Uterus (tissue), 2 donors: ENCODE data around the gene AFDN.

ENCODE experiments used
- POLR2A ChIP-seq, 2 donors: fragments of 450-650 bp; IDR thresholded peaks; one replicate each; pipeline ENCODE4 v1.6.1; 2016; ENCODE audit warnings: antibody characterized with exemption in 2 of 2, mild to moderate bottlenecking in 1 of 2, moderate library complexity in 1 of 2
- TF ChIP-seq, protein P1 (sequence below), 4 experiments: fragments of 200-600 bp in 2 of 4; fragments of 450-650 bp in 2 of 4; sonication (generic) in 2 of 4; IDR thresholded peaks; one replicate each; pipeline ENCODE4 v1.5.1; 2016 to 2019; ENCODE audit warnings: antibody characterized with exemption in 4 of 4, mild to moderate bottlenecking in 2 of 4, moderate library complexity in 1 of 4

DNA sequence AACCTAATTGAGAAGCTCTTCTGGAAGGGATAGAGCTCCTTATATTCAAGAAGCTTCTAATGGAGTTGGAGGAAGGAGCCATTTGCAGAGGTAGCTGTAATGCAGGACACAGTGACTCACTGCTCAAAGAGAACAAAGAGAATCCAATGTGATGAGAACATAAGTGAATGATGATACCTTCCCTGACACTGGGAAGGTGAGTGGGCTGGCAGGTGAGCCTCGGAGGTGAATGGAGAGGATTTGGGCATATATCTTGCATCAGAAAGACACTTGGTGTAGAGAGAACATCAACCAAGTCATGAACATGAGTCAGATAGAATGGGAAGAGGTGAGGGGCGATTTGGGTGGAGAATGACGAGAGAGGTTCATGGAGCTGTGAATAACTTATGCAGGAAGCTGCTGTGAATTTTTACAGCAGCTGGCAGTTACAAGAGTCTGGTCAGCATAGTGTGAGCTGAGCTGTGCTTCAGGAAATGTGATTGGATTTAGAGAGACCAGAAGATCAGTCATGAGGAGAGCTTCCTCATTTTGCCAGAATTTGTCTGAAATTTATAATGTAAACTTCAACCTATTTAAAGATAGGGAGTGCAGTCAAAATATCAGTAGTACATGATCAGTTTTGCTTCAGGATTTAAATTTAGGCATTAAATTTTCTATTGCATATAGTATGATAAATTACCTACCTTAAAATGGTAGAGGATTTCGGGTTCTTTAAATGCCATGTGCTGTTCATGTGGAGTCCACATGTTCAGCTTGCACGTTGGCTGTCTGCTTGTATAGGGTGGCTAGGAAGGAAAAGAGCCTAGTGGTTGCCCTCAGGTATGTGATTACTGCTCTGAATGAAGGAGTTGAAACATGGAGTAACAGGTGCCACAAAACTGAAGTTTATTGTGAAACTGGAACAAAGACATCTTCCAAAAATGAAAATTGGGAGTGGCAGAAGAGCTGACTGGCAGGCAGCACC, 111.5 kb downstream of the AFDN start:
- TF ChIP-seq, protein P1, sequence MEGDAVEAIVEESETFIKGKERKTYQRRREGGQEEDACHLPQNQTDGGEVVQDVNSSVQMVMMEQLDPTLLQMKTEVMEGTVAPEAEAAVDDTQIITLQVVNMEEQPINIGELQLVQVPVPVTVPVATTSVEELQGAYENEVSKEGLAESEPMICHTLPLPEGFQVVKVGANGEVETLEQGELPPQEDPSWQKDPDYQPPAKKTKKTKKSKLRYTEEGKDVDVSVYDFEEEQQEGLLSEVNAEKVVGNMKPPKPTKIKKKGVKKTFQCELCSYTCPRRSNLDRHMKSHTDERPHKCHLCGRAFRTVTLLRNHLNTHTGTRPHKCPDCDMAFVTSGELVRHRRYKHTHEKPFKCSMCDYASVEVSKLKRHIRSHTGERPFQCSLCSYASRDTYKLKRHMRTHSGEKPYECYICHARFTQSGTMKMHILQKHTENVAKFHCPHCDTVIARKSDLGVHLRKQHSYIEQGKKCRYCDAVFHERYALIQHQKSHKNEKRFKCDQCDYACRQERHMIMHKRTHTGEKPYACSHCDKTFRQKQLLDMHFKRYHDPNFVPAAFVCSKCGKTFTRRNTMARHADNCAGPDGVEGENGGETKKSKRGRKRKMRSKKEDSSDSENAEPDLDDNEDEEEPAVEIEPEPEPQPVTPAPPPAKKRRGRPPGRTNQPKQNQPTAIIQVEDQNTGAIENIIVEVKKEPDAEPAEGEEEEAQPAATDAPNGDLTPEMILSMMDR (IDR thresholded peaks at IDR 0.05) = no peak
- TF ChIP-seq POLR2A (IDR thresholded peaks at IDR 0.05) = no peak
